ENCODE measurements around the gene ERCC1.

DNA sequence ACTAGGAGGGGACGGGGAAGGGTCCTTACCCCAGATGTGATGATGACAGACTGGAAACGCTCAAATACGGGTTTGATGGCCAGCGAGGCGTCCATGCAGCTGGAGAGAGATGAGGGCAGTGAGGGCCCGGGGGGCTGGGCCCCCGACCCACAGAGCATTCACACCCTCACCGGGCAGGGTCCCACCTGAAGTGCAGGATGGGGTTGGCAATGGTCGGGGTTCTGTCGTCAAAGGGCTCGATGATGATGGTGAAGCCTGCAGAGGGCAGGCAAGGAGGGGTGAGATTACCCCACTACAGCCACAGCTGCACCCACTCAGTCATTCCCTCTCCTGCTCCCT lies 66.3 kb downstream of the ERCC1 start:
- TF ChIP-seq, protein P1, sequence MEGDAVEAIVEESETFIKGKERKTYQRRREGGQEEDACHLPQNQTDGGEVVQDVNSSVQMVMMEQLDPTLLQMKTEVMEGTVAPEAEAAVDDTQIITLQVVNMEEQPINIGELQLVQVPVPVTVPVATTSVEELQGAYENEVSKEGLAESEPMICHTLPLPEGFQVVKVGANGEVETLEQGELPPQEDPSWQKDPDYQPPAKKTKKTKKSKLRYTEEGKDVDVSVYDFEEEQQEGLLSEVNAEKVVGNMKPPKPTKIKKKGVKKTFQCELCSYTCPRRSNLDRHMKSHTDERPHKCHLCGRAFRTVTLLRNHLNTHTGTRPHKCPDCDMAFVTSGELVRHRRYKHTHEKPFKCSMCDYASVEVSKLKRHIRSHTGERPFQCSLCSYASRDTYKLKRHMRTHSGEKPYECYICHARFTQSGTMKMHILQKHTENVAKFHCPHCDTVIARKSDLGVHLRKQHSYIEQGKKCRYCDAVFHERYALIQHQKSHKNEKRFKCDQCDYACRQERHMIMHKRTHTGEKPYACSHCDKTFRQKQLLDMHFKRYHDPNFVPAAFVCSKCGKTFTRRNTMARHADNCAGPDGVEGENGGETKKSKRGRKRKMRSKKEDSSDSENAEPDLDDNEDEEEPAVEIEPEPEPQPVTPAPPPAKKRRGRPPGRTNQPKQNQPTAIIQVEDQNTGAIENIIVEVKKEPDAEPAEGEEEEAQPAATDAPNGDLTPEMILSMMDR (IDR thresholded peaks at IDR 0.05): no peak
- TF ChIP-seq POLR2A (IDR thresholded peaks at IDR 0.05): no peak

All from right lobe of liver (tissue), 4 donors.